NCI-H2081 treated with DMSO at 0.1 percent for 48 hours (cell line): ENCODE measurements around the gene JAG1.

Source experiments
- DNase-seq: peaks from one replicate; lab custom pipeline; 2025; lab: John Stamatoyannopoulos, UW

The JAG1 gene

GRCh38 chr20:10652660-10653261, 21.0 kb downstream of the JAG1 start:
- no peak for DNase-seq

- DNase-seq = no peak
Measured at GRCh38 chr20:10652185-10652584, 21.6 kb downstream of the JAG1 start.

- DNase-seq = no peak
Measured at GRCh38 chr20:10651227-10651990, 22.4 kb downstream of the JAG1 start.

GRCh38 chr20:10649797-10650160, 24.0 kb downstream of the JAG1 start:
- no peak for DNase-seq

- DNase-seq = no peak
Measured at GRCh38 chr20:10649080-10649796, 24.6 kb downstream of the JAG1 start.

GRCh38 chr20:10648651-10649050, 25.1 kb downstream of the JAG1 start:
- DNase-seq = no peak

GRCh38 chr20:10647909-10648308, 25.9 kb downstream of the JAG1 start:
- no peak for DNase-seq

- DNase-seq = no peak
Measured at GRCh38 chr20:10647471-10647870, 26.3 kb downstream of the JAG1 start.

GRCh38 chr20:10646886-10647420, 26.8 kb downstream of the JAG1 start:
- DNase-seq = no peak

GRCh38 chr20:10646006-10646405, 27.8 kb downstream of the JAG1 start:
- DNase-seq = no peak

GRCh38 chr20:10645205-10645570, 28.6 kb downstream of the JAG1 start:
- no peak for DNase-seq

- no peak for DNase-seq
Measured at GRCh38 chr20:10644458-10645204, 29.2 kb downstream of the JAG1 start.

- no peak for DNase-seq
Measured at GRCh38 chr20:10643560-10643873, 30.3 kb downstream of the JAG1 start.

- DNase-seq = no peak
Measured at GRCh38 chr20:10642856-10643559, 30.8 kb downstream of the JAG1 start.

- DNase-seq = no peak
Measured at GRCh38 chr20:10641893-10642292, 31.9 kb downstream of the JAG1 start.

GRCh38 chr20:10641467-10641866, 32.3 kb downstream of the JAG1 start:
- no peak for DNase-seq

GRCh38 chr20:10640897-10641296, 32.9 kb downstream of the JAG1 start:
- DNase-seq = no peak

- DNase-seq = no peak
Measured at GRCh38 chr20:10639737-10640556, 33.9 kb downstream of the JAG1 start.

- no peak for DNase-seq
Measured at GRCh38 chr20:10639077-10639736, 34.6 kb downstream of the JAG1 start.

GRCh38 chr20:10637563-10637962, 36.2 kb downstream of the JAG1 start:
- DNase-seq = no peak
